Measurements from ENCODE around the gene CNTN2. TPM values are rescaled to one million over a fixed set of nuclear protein-coding genes. Genes with fewer than 3 reads are reported as not detected.

The CNTN2 gene
- total and polyA plus RNA-seq, 2 of the 8 experiments (the other 6 are each of a cell fraction or from before 2014, with no cell fraction given) = 1.2 to 3.9 TPM

DNA sequence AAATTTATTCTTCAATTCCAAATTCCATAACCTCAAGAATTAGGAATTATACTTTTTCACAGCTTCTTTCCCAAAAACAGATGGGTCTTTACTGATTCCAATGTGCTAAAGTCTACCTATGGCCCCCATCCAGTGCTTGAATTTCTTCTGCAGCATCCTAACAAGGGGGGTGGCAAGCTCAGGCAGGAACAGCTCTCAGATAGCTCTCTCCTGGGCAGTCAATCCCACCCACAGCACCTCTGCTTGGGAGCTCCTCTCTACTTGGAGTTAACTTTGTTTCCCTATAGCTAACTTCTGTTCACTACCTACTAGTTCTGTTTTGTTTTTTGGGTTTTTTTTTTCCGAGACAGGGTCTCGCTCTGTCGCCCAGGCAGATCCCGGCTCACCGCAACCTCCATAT is 66.7 kb downstream of the CNTN2 start:
- Histone ChIP-seq H4K20me1 (replicated peaks in 1 of 2; ENCODE audit: control insufficient read depth in 1 of 2, insufficient read depth in 2 of 2, low read length in 2 of 2) (peaks cover 0 to 1% of the 10 kb centered on the region in 2 experiments), H3K23me2 (ENCODE audit: low read depth, low read length) (no peaks in the 10 kb centered on the region), H3K4me3 (ENCODE audit: extremely low read depth in 1 of 4, insufficient read depth in 2 of 4, low read depth in 3 of 4, low read length in 4 of 4) (no peak overlapping the region), H3K4ac (replicated peaks; ENCODE audit: insufficient read length, low read depth, low read length) (no peak overlapping the region), H3K4me1 (replicated peaks in 1 of 4; ENCODE audit: control insufficient read depth in 3 of 4, insufficient read depth in 4 of 4, low read length in 3 of 4) (no peaks in the 10 kb centered on the region; a peak in 1 of 7 replicates), H3K56ac (replicated peaks; ENCODE audit: insufficient read length, low read depth, low read length) (no peak overlapping the region), H3K79me1 (ENCODE audit: low read depth, low read length) (no peaks in the 10 kb centered on the region; the same call in 1 of the 2 replicates), H4K91ac (replicated peaks; ENCODE audit: insufficient read length, low read length) (no peak overlapping the region), H2AFZ (ENCODE audit: low read length) (no peak overlapping the region), H2BK12ac (ENCODE audit: low read depth, low read length) (no peak overlapping the region), H4K8ac (ENCODE audit: extremely low read depth, insufficient read depth, low read length) (no peak overlapping the region), H3K4me2 (ENCODE audit: insufficient read depth in 1 of 2, low read depth in 2 of 2, low read length in 2 of 2) (no peak overlapping the region), H3K23ac (ENCODE audit: insufficient read length) (no peak overlapping the region), H3K27me3 (replicated peaks in 1 of 4; ENCODE audit: control insufficient read depth in 3 of 4, extremely low read depth in 1 of 4, insufficient read depth in 3 of 4, low read length in 3 of 4) (no peaks in the 10 kb centered on the region), H2BK120ac (replicated peaks; ENCODE audit: low read depth, low read length) (no peak overlapping the region), H3K14ac (ENCODE audit: insufficient read length) (no peak overlapping the region), H2BK15ac (ENCODE audit: low read length) (no peak overlapping the region), H3K79me2 (ENCODE audit: control insufficient read depth in 1 of 2, insufficient read depth in 2 of 2, low read length in 2 of 2) (0 out of 4 replicates have a peak, but pooled peaks cover 2% of the 10 kb centered on the region in 2 experiments), H4K5ac (ENCODE audit: insufficient read length, low read depth, low read length) (no peak overlapping the region), H3K9ac (replicated peaks in 1 of 4; ENCODE audit: extremely low read depth in 1 of 4, low read depth in 3 of 4, low read length in 3 of 4) (no peak overlapping the region), H3K18ac (ENCODE audit: extremely low read depth, low read length) (no peak overlapping the region), H3K9me3 (ENCODE audit: insufficient read depth in 2 of 2, low read depth in 1 of 2, low read length in 1 of 2) (no peaks in the 10 kb centered on the region), H2BK5ac (ENCODE audit: low read depth, low read length) (no peak overlapping the region), H2BK20ac (ENCODE audit: low read length) (no peak overlapping the region), H3K27ac (ENCODE audit: low read depth, low read length) (no peak overlapping the region), H2AK5ac (ENCODE audit: low read depth, low read length) (no peak overlapping the region), H3K36me3 (ENCODE audit: control insufficient read depth in 2 of 4, insufficient read depth in 4 of 4, low read length in 3 of 4) (peaks cover 1 to 32% (median 20%) of the 10 kb centered on the region in 4 experiments; a peak in 7 of 8 replicates)
- ChIA-PET POLR2A (ENCODE audit: partially characterized antibody) (interaction anchor here (0.8 to 3.3 kb wide), 3 partner anchors 12 to 14 kb away, joined by 3 to 21 read pairs (median 4); partner anchors contain the start of gene RBBP5), CTCF (ENCODE audit: partially characterized antibody) (interaction anchor here (0.6 to 3.2 kb wide), 16 partner anchors 10 to 156 kb away, joined by 3 to 16 read pairs (median 4); partner anchors contain the start of gene RBBP5)
- no peak for DNase-seq (ENCODE audit: low read depth in 1 of 2, low spot score in 2 of 2)
- WGBS, 2 experiments (ENCODE audit: extremely low coverage in 1 of 2, insufficient coverage in 1 of 2, insufficient read length in 1 of 2, insufficient replicate concordance in 2 of 2, low coverage in 1 of 2, low lambda C conversion rate in 2 of 2, missing lambda C conversion rate in 1 of 2) = 80% methylated on average over 5 of the region's 5 CpGs; no CpG with 5 or more reads in 1 of the 2 experiments
- FAIRE-seq = no peak
- TF ChIP-seq TCF12 (IDR thresholded peaks at IDR 0.05; ENCODE audit: low read depth, low read length) (no peak), SP2 (IDR thresholded peaks at IDR 0.05; ENCODE audit: low read length) (no peak), BACH1 (IDR thresholded peaks at IDR 0.05; ENCODE audit: low read length) (no peak), JUN (IDR thresholded peaks at IDR 0.05; ENCODE audit: low read depth, low read length) (no peak), MAFK (IDR thresholded peaks at IDR 0.05; ENCODE audit: low read depth, low read length) (no peak), BCL11A (IDR thresholded peaks at IDR 0.05; ENCODE audit: low read depth in 2 of 2, low read length in 2 of 2) (no peak)

Measured in H1 (cell line).